HFF-Myc (cell line): ENCODE data around the gene CDC45.

Experiments
- DNase-seq: peaks from one replicate; pipeline ENCODE4 v3.0.0-alpha.2; 2011; ENCODE audit warnings: low read depth; ENCODE audit errors: extremely low read depth
- H3K4me3 ChIP-seq: replicated peaks from 2 replicates; pipeline ENCODE4 v1.5.1; 2011; ENCODE audit warnings: low read depth, mild to moderate bottlenecking, control low read depth, low read length
- TF ChIP-seq, protein P1 (sequence below): IDR thresholded peaks from 2 replicates; pipeline ENCODE4 v1.5.1; 2012; ENCODE audit warnings: mild to moderate bottlenecking, low read depth, low read length, control low read depth; ENCODE audit errors: missing control alignments

Gene CDC45

GRCh38 chr22:19535001-19535400 is 55.3 kb downstream of the CDC45 start:
- DNase-seq, result no peak
- no peak overlapping the region for H3K4me3 ChIP-seq
- TF ChIP-seq, protein P1, sequence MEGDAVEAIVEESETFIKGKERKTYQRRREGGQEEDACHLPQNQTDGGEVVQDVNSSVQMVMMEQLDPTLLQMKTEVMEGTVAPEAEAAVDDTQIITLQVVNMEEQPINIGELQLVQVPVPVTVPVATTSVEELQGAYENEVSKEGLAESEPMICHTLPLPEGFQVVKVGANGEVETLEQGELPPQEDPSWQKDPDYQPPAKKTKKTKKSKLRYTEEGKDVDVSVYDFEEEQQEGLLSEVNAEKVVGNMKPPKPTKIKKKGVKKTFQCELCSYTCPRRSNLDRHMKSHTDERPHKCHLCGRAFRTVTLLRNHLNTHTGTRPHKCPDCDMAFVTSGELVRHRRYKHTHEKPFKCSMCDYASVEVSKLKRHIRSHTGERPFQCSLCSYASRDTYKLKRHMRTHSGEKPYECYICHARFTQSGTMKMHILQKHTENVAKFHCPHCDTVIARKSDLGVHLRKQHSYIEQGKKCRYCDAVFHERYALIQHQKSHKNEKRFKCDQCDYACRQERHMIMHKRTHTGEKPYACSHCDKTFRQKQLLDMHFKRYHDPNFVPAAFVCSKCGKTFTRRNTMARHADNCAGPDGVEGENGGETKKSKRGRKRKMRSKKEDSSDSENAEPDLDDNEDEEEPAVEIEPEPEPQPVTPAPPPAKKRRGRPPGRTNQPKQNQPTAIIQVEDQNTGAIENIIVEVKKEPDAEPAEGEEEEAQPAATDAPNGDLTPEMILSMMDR, result no peak

- H3K4me3 ChIP-seq, result no peak overlapping the region
- no peak for DNase-seq
- TF ChIP-seq, protein P1, result no peak
Measured at GRCh38 chr22:19536564-19536963, 56.8 kb downstream of the CDC45 start.

- TF ChIP-seq, protein P1, result no peak
- DNase-seq, result no peak
- H3K4me3 ChIP-seq, result no peak overlapping the region
Measured at GRCh38 chr22:19537941-19538488, 58.3 kb downstream of the CDC45 start.

GRCh38 chr22:19540394-19540793 is 60.7 kb downstream of the CDC45 start:
- no peak for DNase-seq
- no peak overlapping the region for H3K4me3 ChIP-seq
- TF ChIP-seq, protein P1, result no peak

GRCh38 chr22:19543970-19544708 is 64.4 kb downstream of the CDC45 start:
- H3K4me3 ChIP-seq, result no peak overlapping the region
- TF ChIP-seq, protein P1, result no peak
- no peak for DNase-seq

DNA sequence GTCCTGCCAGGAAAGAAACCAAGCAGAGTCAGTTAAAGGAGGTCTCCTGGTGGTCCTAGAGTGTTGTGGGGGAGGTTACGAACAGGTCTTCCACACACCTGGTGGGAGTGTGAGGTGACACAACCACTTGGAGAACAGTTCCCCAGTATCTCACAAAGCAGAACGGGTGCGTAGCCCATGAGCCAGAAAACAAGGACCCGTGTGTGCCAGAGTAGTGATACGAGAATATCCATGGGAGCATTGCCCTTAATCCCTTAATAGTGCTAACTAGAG is 66.2 kb downstream of the CDC45 start:
- TF ChIP-seq, protein P1, result no peak

DNA sequence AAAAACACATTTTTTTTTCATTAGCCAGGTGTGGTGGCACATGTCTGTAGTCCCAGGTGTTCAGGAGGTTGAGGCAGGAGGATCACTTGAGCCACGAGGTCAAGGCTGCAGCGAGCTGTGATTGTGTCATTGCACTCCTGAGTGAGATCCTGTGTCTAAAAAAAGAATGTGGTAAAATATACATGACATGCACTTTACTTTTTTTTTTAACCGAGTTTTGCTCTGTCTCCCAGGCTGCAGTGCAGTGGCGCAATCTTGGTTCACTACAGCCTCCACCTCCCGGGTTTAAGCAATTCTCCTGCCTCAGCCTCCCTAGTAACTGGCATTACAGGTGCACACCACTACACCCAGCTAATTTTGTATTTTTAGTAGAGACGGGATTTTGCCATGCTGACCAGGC is 67.0 kb downstream of the CDC45 start:
- no peak overlapping the region for H3K4me3 ChIP-seq
- no peak for DNase-seq
- TF ChIP-seq, protein P1, result no peak

More for the DNA sequence above, 66.2 kb downstream of the CDC45 start:
- no peak overlapping the region for H3K4me3 ChIP-seq
- no peak for DNase-seq
